GM19328 (cell line): Measurements from ENCODE around the gene AFAP1L1.
A peak's percentile ranks its signal among the peaks of the same experiment; 100 is the strongest.

Source experiments
- ATAC-seq: cut with Tn5 transposase; IDR thresholded peaks from one replicate; pipeline ENCODE4 v1.9.1; 2021; ENCODE audit warnings: mild to moderate bottlenecking, moderate library complexity; ENCODE audit not compliant: unreplicated experiment

AFAP1L1 gene

DNA sequence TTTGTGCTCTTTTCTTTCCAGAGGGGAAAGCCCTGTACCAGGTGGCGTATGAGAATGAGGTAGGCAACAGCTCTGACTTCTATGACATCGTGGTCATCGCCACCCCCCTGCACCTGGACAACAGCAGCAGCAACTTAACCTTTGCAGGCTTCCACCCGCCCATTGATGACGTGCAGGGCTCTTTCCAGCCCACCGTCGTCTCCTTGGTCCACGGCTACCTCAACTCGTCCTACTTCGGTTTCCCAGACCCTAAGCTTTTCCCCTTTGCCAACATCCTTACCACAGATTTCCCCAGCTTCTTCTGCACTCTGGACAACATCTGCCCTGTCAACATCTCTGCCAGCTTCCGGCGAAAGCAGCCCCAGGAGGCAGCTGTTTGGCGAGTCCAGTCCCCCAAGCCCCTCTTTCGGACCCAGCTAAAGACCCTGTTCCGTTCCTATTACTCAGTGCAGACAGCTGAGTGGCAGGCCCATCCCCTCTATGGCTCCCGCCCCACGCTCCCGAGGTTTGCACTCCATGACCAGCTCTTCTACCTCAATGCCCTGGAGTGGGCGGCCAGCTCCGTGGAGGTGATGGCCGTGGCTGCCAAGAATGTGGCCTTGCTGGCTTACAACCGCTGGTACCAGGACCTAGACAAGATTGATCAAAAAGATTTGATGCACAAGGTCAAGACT, 96.5 kb downstream of the AFAP1L1 start:
- no peak for ATAC-seq

DNA sequence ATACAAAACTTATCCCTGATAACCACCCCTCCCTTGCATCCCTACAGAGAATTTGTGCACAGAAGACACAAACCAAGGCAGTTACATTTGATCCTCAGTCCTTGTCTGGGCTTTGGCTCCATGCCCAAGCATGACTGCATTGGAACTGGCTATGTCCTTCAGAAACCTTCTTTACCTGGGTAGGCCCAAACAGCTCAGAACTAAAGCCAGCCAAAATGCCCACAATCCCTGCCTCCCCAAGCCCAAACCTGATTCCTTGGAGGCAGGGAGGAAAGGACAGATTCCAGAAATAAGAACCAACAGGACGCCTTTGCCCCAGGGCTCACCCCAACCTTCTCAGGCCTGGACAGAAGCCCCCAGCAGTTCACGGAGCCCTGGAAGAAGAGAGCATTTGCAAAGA, 99.2 kb downstream of the AFAP1L1 start:
- no peak for ATAC-seq

DNA sequence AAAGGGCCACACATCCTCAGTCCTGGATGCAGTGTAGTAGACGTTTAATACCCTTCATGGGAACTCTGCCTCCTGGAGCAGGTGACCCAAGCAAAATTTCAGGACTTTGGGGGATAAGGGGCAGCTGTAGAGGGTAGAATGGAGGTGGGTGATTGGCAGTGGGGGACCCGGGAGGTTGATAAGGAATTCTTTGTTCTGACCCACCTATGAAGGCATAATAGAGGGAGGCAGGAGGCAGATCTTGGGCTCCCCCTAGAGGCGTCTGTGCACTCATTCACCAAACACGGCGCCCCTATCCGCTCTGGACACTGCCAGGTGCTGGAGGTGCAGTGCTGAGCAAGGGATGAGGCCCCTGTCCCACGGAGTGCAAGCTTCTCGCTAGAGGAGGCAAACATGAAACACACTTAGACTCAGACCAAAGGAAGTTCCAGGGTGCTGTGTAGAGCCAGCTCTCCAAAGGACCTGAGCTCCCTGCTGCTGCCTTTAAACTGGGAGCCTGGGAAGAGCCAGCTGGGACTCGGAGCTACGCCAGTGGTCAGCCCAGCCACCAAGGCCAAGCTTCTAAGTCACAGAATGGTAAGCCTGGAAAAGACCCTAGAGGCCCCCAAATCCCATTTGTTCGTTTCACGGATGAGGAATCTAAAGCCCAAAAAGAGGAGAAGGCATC, 99.8 kb downstream of the AFAP1L1 start:
- peak; percentile 78 for ATAC-seq

DNA sequence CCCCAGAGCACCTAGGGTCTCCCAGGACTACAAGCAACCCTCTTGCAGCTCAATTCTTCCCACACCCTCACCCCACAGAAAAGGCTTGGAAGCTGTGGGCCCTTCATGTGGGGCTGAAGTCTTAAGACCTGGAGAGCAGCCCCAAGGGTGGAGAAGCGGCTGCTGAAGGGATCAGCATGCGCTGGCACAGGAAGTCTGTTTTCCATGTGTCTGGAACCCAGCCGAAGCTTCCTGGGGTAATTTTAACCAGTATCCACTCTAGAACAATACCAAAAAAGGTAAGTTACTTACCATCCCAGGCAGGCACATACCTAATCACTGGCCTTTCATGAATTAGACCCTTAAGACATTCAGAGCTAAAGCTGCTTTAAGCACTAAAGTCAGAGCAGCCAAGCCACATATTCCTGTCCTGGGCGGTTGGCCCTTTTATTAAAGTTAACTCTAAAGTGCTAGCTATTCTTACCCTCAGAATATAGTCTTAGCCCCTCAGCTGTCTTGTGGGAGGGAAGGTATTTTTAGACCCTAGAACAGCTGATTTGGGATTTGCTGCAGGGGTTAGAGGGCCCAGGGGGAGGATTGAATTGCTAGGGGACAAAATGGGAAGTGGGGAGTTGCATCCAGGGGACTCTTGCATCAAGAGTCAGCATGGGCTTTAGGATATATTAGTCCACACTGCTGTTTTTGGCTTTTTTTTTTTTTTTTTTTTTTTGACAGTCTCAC, 100.6 kb downstream of the AFAP1L1 start:
- ATAC-seq, result no peak

DNA sequence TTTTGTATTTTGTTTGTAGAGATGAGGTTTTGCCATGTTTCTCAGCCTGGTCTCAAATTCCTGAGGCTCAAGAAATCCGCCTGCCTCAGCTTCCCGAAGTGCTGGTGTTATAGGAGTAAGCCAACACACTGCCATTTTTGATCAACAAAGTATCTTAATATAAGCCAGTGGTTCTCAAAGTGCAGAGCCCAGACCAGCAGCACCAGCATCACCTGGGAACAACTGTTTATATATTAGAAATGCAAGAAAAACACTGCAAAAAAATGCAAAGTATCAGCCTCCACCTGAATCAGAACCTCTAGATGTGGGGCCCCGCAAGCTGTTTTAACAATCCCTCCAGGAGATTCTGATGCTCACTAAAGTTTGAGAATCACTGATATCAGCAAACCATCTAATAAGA, 101.3 kb downstream of the AFAP1L1 start:
- ATAC-seq, result no peak

DNA sequence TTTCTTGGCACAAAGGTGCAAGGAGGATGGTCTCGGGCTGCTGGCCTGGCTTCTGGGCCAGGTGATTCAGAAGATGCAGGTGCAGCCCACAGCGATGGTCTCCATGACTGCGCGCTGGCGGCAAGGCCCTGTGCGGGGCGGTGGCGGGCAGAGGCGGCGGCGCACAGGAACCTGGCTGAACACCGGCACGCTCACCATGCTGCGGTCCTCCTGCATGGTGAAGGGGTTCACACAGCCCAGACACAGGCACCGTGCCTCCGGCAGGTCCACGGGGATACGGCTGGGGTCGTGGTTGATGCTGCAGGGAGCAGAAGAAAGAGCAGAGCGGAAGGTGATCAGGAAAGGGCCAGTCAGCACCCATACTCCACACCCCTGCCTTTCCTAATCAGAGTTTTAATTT, 102.6 kb downstream of the AFAP1L1 start:
- no peak for ATAC-seq

DNA sequence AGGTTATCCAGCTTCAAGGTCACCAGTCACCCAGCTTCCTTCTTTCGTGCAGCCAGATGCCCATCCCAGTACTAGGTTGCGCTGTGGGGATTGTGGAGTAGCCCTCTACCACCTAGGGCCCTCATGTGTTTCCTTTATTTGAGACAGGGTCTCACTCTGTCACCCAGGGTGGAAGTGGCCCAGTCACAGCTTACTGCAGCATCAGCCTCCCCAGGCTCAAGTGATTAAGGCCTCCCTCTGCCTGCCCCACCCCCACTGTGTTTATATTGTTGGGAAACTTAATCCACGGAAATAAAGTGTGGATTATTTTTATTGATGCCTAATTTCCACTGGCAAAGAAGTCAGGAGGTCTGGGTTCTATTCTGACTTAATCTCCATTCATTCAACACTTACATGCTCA, 103.1 kb downstream of the AFAP1L1 start:
- no peak for ATAC-seq

DNA sequence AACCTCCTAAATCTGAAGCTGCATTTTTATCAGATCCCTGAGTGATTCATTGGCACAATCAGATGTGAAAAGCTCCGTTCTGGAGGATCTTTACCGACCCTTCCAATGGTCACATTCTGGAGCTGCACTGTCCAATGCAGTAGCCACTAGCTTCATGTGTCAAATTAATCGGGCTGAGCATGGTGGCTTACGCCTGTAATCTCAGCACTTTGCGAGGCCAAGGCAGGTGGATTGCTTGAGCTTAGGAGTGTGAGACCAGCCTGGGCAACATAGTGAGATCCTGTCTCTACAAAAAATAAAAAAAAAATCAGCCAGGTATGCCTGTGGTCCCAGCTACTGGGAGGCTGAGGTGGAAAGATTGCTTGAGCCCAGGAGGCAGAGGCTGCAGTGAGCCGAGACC, 103.8 kb downstream of the AFAP1L1 start:
- no peak for ATAC-seq

DNA sequence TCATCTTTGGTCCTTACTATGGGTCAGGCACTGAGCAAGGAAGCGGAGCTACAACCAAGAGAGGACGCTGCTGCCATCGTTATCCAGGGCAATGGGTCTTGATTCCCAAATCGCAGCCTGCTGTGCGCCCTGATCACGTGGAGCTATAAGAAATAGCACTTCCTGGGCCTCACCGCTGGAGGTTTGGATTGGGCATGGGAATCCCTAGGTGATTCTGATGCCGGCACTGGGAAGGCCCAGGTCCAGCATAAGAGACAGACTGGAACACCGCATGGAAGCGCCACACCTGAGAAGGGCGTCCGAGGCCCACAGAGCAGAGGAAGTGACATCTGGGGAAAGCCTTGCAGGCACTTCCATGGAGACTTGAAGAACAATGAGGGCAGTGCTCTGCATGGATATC, 104.4 kb downstream of the AFAP1L1 start:
- no peak for ATAC-seq

DNA sequence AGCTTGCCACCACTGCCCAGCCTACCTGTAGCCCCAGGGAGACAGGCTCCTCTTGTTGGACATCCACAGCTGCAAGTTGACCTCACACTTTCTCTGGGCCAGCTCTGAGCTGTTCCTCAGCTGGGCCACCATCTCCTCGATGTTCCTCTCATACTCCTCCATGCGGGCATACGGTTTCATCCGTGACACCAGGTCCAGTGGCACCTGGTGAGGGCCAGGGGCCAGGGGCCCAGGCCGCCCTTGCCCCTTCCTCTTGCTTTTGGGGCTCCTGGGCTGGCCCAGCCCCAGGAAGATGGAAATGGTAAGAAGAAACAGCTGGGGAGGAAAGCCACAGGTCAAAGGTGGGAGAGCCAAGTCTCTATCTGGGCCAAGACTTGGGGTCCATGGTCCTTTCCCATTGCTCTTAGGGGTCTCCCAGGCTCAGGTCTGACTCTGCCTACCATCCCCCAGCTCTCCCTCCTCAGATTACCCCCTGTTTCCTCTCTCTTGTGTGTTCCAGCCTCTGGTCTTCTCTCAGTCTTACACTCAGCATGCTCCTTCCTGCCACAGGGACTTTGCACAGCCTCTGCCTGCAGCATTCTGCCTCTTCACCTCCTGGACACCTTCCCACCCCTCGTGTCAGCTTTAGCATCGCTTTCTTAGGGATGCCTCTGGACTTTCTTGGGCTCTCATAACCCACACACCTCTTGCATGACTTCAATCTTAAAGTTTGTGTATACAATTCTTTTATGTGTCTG, 105.2 kb downstream of the AFAP1L1 start:
- ATAC-seq, result no peak

DNA sequence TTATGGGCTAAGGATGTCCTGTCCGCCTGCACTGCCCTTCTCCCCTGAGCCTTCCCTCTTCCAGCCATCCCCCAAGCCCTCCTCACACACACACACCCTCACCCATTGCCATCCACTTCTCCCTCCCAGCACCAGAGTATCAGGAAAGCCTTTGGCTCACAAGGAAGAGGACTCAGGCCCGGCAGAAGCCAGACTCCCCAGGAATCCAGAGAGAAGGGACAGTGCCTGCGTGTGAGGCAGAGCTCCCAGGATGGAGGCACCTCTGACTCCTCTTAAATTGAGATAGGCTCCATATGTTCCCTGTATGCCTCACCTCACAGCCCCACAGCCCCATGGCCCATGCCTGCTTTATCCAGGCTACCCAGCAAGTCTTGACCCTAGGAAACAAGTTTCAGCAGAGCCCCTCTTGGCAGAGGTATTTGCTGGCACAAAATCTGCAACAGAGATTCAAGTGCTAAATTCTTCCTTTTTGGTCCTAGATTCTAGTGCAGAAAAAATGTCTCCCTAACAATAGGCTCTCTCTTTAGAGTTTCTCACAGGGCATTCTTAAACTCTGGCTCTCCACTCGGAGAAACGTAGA, 106.7 kb downstream of the AFAP1L1 start:
- ATAC-seq, result no peak

DNA sequence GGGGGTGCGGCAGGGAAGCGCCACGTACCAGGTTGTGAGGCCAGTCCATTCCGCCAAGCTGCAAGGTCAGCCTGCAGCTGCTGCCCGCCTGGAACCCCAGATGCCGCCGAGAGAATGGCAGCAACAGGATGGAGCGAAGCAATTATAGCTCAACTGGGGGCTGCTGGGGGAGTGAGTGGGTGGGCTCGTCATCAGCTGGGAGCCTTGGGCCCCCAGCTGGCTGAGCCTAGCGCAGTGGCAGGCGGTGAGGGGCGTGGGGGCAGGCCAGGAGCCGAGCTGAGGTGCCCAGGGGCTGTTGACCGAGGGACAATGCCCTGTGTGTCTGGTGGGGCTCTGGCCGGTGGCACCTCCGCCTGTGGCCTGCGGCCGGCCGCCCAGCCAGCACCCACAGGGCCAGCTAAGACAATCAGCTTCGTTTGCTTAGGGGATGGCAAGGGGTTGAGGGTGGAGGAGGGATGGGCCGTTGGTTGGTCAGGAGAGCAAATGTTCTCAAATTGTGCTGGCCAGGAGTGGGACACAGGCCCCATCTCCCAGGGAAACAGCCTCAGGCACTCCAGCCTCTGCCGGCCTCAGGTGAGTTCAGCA, 107.6 kb downstream of the AFAP1L1 start, which contains the start of gene IL17B:
IL17B (minus strand) TSS at position 116 of the 585 bp plus-strand sequence; CDS start at position 49, 67 bp downstream.
- ATAC-seq, result no peak

DNA sequence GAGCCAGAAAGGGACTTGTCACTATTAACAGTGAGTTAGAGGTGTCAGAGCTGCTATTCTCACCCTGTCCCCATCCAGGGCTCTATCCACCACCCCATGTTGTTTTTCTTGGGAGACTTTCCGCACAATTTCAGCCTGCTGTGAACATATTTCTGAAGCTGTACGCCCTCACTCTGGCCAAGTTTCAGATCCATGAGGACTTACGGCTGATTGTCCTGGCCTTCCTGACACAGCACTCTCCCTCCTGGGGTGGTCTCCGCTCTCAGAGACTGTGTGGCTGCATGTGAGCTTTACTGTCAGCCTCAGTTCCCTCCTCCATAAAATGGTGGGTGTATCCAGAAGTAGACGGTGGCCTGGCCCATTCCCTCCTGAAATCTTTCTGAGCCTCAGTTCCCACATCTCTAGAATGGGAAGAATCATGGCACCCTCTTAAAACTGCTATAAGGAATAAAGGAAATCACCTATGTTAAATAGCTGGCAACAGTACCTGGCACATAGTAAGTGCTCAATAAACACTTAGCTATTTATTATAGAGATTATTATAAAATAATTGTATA, 108.2 kb downstream of the AFAP1L1 start:
- no peak for ATAC-seq

DNA sequence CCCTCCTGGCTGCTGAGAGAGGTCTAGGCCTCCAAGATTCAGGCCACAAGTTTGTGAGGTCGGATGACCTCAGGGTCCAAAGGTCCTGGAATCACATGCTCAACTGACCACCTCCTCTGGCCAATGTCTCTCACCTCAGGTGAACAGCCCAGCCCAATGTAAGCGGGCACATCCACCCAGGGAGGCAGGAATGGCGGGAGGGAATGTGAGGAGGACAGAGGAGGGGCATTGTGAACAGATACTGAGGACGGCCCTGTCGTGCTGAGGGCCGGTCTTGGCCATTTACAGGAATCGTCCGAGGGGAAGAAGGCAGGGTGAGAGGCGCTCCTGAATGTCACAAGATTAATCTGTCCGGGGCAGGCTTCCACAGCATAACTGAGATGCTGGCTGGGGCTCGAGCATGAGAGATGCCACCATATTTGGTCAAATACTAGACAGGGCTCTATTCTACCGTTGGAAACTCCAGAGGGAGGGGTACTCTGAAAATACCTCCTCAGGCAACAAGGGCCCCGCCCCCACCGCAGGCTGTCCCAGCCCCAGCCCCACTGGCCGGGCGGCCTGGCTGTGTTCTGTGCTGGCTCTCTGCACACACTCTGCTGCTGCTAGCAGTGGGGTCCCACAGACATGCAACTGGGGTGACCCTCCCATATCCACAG, 108.9 kb downstream of the AFAP1L1 start:
- ATAC-seq, result no peak

DNA sequence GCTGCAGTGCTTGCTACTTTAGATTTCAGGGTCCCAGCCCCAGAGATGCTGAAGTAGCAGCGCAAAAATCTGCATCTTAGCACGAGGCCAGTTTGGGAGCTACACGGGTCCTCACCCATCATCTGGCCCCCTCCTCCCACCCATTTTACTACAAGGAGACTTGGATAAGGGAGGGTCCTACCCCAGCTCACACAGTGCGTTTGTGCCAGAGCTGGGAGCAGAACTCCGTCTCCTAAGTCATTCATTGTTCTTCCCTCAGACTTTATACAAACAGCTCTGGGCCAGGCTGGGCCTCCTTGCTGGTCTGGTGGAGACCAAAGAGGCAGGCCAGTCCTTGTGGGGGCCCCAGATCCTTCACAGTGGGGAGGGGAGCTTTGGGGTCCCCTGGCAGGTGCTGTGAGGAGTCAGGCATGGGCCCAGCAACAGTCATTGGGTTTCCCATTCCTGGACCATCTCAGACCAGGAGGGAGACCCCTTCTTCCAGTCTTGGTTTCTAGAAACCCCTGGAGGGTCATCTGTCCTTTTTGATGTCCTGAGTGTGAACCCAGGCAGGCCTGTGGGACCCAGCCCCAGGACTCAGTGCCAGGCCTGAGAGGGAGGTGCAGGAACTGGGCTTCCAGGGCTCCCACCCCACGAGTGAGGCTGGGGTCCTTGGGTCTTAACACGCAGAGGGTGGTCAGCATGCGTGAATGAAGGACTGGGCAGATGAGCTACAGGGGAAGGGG, 109.8 kb downstream of the AFAP1L1 start:
- ATAC-seq, result no peak

DNA sequence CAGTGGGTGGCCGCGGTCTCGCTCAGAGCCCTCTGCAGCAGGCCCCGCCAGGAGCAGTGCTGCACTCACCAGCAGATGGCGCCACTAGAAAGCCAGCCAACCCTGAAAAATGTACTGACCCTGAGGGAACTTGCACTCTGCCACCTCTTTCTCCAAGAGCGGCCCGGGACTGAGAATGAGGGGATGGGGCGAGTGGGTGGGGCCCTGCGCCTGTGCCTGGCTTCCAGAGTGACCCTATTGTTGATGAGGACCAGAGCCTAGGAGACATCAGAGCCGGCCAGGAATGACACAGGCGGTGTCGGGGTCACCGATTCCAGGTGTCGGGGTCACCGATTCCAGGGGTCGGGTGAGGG, 110.3 kb downstream of the AFAP1L1 start:
- ATAC-seq, result no peak

DNA sequence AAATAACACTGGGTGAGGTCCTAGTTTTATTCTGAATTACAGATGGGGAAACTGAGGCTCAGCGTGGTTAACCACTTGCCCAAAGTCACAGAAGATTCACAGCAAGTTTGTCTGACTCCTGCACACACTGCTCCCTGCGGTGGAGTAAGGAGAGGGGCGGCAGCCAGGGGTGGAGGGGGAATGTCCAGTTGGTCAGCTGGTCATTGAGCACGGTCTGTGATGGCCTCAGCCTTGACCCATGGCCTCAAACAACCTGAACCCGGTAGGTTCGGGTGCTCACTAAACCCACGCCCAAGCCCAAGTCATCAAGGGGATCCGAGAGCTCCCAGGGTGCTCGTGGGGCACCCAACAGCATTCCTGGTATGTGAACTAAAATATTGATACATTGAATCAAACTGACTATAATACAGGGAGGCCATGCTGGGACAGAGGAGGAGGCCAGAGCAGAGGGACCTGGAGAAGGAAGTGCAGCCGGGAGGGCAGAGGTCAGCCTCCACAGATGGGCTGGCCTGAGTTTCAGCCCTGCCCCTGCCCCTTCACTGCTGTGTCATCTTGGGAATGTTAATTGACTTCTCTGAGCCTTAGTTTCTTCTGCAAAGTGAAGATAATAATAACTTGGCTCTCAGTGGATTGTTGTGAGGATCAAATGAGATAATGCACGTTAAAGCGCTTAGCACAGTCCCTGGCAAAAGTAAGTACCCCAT, 111.0 kb downstream of the AFAP1L1 start:
- ATAC-seq, result no peak

DNA sequence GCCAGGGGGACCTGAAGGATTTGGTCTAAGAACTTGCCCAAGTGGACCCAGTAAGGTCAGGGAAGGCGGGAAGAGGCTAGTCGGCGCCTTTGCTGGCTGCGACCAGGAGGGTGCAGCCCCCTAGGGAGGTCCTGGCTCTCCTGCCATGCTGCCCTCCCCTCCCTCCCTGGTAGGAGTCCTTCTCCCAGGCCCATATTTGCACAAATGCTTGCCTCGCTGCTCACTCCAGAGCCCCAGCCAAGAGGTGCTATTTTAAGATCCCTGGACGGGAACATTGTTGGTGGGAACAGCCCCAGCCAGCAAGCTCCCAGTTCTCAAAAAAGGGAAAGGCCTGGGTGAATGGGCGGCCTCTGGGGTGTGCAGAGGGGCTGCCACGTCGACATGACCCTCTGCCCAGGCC, 111.7 kb downstream of the AFAP1L1 start:
- no peak for ATAC-seq

DNA sequence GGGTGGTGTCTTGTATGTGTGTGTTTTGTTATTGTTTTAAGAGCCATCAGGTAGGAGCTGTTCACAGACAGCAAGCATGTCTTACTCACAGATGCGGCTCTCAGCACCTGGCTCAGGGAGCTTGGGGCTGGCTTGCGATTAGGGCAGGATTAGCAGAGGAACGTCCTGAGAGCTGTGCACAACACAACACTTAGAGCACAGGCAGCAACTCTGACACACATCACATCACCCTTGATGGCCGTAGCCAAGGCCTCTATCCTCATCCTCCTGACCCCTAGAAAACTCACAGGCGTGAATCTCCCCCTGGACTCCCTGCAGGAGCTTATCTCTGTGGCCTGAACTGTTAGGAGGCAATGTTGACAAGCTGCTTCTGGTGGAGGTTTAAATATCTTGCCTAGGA, 114.5 kb downstream of the AFAP1L1 start:
- no peak for ATAC-seq
